Stimulated activated CD8-positive, alpha-beta memory T cell treated with anti-CD3 and anti-CD28 coated beads, Interleukin-4, amount 100 ng/mL, for 1 hour (primary cell): ENCODE measurements around the gene DCXR.

ENCODE experiments used
- DNase-seq, 2 donors: peaks; one replicate each; pipeline ENCODE4 v3.0.0-alpha.2; 2020; ENCODE audit warnings: low read depth in 2 of 2, low spot score in 1 of 2

Gene DCXR

GRCh38 chr17:82022981-82023446, 14.5 kb downstream of the DCXR start, which contains the start of gene LRRC45:
LRRC45 (plus strand) TSS chr17:82023305; CDS start chr17:82023644, 339 bp downstream.
- peak; percentile 98 to 100 for DNase-seq

GRCh38 chr17:82022310-82022980, 15.1 kb downstream of the DCXR start, which contains the start of gene CENPX:
CENPX (minus strand) TSS chr17:82022878; CDS start chr17:82022861, 17 bp downstream.
- no peak for DNase-seq

GRCh38 chr17:82021900-82022309, 15.6 kb downstream of the DCXR start:
- DNase-seq = no peak

GRCh38 chr17:82021107-82021899, 16.2 kb downstream of the DCXR start:
- peak in 1 of 2 donors; percentile 14 for DNase-seq

- no peak for DNase-seq
These were observed 16.9 kb downstream of the DCXR start for GRCh38 chr17:82020572-82021106.

GRCh38 chr17:82019690-82020571, 17.6 kb downstream of the DCXR start:
- peak in 1 of 2 donors; percentile 33 for DNase-seq

- no peak for DNase-seq
These were observed 18.4 kb downstream of the DCXR start for GRCh38 chr17:82018989-82019689.

- DNase-seq = no peak
These were observed 19.1 kb downstream of the DCXR start for GRCh38 chr17:82018152-82018988.

- no peak for DNase-seq
These were observed 19.8 kb downstream of the DCXR start for GRCh38 chr17:82017612-82018151.

GRCh38 chr17:82016875-82017459, 20.5 kb downstream of the DCXR start:
- no peak for DNase-seq

GRCh38 chr17:82016061-82016874, 21.2 kb downstream of the DCXR start:
- DNase-seq = no peak

GRCh38 chr17:82015311-82015971, 22.1 kb downstream of the DCXR start:
- DNase-seq = no peak

GRCh38 chr17:82014971-82015310, 22.6 kb downstream of the DCXR start:
- DNase-seq = no peak

GRCh38 chr17:82014432-82014831, 23.1 kb downstream of the DCXR start:
- no peak for DNase-seq

- DNase-seq = no peak
These were observed 23.6 kb downstream of the DCXR start for GRCh38 chr17:82013772-82014321.

- no peak for DNase-seq
These were observed 24.2 kb downstream of the DCXR start for GRCh38 chr17:82013341-82013740.

- no peak for DNase-seq
These were observed 24.7 kb downstream of the DCXR start for GRCh38 chr17:82012640-82013295.
